IPS-11a (cell line): ENCODE measurements around the gene BDKRB2.

Source experiments
- H3K4me3 ChIP-seq: one replicate; pipeline ENCODE4 v1.5.1; 2013; ENCODE audit warnings: low read depth, low read length, control low read depth

BDKRB2 gene

DNA sequence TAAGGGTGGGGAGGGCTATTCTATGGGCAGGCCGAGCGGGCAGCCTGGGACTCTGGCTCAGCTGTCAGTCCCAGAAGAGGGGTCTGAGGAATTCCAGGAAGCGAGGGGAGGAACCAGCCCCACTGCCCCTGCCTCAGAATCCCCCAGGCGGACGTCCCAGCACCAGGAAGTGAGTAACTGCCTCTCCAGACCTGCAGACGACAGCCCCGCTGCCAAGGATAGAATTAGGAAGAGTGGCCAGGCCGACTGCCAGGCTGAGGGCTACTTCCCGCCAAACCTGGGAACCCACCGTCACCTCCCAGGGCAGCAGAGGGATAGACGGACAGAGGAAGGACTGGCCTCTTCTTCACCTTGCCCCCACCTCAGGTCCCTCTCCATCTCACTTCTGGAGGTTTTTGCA lies 6.7 kb upstream of the BDKRB2 start:
- H3K4me3 ChIP-seq, result no peak overlapping the region

- no peak overlapping the region for H3K4me3 ChIP-seq
Observed at GRCh38 chr14:96198430-96199130, 6.1 kb upstream of the BDKRB2 start.

DNA sequence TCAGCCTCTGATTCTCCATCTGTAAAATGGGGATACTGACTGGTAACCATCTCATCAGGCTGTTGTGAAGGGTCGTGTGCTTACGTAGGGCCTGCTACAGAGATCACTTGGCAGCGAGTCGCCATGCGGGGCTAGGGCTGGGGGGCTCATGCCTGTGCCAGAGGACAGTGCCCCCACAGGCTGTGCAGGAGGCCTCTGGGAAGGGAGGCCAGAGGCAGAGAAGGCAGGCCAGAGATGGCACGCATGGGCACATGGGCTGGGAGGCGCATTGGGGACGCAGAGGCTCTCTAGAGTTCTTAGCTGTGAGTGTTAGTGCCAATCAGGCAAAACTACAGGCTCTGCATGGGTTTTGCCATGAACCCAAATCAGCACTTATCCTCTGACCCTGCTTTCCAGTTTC lies 3.5 kb upstream of the BDKRB2 start:
- H3K4me3 ChIP-seq, result no peak overlapping the region

DNA sequence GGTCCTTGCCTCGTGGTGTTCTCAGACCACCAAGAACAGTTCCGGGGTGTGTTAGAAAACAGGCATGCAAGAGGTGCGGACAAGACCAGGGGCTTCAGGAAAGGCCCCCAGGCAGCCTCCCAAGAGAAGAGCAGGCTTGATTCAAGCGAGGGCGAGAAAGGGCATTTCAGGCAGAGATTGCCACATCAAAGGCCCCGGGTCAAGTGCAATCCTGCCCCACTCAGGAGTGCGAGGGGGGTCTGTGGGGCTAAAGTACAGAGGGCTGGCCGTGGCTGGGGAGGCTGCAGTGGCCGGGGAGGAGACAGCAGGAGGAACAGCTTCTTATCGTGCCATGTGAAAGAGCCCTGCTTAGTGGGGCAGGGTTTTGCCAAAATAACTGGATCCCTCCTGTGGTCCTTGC lies 2.7 kb upstream of the BDKRB2 start:
- H3K4me3 ChIP-seq, result no peak overlapping the region

GRCh38 chr14:96202441-96203094 lies 2.1 kb upstream of the BDKRB2 start:
- H3K4me3 ChIP-seq, result no peak overlapping the region

GRCh38 chr14:96203116-96203515 lies 1.5 kb upstream of the BDKRB2 start:
- no peak overlapping the region for H3K4me3 ChIP-seq

GRCh38 chr14:96203635-96204034 lies 1.0 kb upstream of the BDKRB2 start:
- no peak overlapping the region for H3K4me3 ChIP-seq

DNA sequence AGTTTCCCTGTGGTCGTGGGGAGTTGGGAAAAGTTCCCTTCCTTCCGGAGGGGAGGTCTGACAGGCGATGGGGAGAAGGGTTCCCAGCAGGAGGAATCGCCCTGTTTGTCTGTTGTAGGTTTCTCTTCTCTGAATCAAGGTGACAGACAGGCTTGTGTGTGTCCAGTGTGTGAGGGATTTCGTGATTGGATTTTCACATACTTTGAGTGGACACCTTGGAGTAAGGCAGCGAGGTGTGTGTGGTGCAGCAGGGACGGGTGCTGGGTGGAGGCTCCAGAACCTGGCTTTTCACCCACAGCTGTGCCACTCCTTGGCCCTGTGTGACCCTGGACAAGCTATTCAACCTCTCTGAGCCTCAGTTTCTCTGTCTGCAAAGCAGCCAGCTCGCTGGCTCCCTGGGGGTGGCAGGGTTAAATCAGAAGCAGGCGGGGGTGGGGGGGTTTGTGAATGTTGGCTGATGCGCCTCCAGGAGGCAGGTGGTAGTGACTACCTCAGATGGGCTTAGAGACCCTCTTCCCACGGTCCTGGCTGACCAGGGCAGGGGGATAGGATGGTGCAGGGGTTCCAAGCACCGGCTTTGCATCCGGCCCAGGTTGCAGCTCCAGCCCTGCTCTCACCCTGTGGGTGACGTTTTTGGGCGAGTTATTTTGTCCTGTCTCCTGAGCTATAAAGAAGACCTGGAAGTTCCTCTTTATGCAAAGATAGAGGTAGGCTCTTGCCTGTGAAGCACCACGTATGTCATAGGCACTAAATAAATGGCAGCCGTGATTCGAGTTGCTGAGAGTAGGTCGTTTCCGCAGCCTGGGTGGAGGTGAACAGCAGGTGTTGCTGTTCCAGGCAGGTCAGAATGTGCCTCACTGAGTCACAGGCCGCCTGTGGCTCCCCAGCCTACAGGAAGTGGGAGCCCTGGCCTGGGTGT lies 679 bp downstream of the BDKRB2 start:
- H3K4me3 ChIP-seq, result peak overlapping the region; percentile 28

DNA sequence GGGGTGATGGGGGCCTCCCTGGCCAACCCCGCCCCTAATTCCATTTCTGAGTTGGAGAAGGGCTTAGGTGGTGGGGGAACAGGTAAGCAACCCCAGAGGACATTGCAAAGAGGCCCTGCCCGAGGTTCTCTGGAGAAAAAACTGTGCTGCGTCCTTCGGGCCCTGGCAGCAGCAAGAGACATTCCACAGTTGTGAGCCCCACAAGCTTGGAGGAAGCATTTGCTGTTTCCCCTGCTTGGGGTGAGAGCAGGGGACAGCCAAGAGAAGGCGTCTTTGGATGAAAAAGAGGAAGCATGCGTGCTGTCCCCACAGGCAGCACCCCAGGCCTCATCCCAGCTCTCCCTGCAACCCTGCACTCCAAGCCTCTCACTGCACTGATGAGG lies 1.3 kb downstream of the BDKRB2 start:
- no peak overlapping the region for H3K4me3 ChIP-seq

- H3K4me3 ChIP-seq, result no peak overlapping the region
Observed at GRCh38 chr14:96206461-96206860, 1.8 kb downstream of the BDKRB2 start.

DNA sequence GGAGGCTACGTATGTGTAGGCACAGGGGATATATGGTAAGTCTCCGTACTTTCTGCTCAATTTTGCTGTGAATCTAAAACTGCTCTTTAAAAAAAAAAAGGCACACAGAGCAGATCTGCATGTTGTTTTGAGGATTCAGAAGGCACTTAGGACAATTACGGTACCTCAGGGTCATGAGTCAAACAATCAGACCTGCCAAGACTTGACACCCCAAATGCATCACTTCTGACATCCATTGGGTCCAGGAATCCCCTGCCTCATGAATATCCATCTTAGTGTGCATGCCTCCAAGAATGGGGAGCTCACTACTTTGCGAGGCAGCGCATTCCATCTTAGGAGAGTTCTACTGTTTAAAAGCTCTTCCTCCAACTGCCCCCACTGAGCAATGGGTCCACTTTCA lies 3.0 kb downstream of the BDKRB2 start:
- no peak overlapping the region for H3K4me3 ChIP-seq

DNA sequence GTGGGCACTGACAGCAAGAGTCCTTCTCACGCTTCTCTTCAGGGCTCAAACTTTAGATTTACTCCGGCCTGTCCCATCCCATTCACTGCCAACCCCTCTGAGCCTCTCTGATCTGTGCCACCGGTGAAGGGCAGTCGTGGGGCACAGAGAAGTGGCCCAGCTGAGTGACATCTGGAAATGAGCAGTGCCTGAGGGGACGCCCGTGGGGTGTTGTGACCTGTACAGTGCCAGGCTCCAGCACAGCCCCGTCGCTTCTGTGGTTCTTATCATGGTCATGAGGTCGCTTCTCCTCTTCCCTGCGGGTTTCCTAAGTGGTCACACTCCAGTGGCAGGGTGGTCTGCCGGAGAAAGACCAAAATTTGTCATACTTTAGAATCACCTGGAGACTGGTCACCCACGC lies 4.1 kb downstream of the BDKRB2 start:
- H3K4me3 ChIP-seq, result no peak overlapping the region

DNA sequence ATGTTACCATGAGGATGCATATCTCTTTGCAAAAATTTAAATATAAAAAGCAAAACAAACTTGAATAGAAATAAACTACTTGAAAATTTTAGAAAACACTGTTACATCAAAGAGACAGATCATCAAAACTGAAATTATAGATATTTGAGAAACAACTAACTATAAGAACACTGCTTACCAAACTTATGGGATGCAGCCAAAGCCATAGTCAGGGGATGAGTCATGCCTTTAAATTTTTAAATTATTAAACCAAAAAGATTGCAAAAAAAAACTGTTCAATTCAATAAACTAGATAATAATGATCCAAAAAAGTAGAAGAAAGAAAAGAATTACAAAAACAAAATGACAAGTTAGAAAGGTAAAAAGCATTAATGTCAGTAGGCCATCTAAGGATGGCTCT lies 7.5 kb downstream of the BDKRB2 start:
- no peak overlapping the region for H3K4me3 ChIP-seq

- no peak overlapping the region for H3K4me3 ChIP-seq
Observed at GRCh38 chr14:96212896-96213295, 8.3 kb downstream of the BDKRB2 start.

DNA sequence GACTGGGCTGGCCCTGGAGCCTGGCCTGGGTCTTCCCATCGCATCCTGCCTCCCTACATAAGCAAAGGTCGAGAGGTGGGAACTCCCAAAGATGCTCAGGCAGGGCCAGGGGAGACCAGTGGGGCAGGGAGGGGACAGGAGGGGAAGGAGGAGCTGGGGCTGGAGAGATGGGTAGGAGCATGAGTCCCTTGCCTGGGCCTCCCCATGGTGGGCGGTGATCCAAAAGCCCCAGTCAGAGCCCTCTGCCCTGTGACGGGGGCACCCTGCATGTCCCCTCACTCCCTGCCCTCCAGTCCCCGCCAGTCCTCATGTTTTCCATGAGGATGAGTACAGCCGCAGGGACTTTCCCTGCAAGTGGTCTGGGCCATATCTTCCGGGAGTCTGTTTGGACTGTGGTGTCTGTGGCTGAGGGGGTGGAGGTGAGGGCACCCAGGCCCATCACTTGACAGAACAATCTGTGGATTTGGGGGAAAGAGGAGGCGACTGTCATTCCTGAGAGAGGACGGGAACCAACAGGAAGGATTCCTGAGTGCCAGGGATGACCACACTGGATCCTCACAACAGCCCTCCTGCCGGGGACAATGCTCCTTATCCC lies 9.3 kb downstream of the BDKRB2 start:
- no peak overlapping the region for H3K4me3 ChIP-seq

- H3K4me3 ChIP-seq, result no peak overlapping the region
Observed at GRCh38 chr14:96214793-96215192, 10.2 kb downstream of the BDKRB2 start.

GRCh38 chr14:96215452-96216244 lies 11.0 kb downstream of the BDKRB2 start:
- no peak overlapping the region for H3K4me3 ChIP-seq

DNA sequence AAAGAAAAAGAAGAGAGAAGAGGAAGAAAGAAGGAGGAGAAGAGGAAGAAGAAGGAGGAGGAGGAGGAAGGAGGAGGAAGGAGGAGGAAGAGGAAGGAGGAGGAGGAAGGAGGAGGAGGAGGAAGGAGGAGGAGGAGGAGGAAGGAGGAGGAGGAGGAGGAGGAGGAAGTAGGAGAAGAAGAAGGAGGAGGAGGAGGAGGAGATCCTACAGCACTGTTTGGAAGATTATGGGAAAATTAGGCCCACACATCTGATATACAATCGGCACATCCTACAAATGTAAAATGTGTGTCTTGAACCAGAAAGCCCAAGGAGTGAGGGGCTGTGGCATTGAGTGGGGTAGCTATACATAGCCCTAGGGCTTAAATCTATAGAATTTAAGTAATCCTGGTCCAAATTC lies 12.0 kb downstream of the BDKRB2 start:
- H3K4me3 ChIP-seq, result no peak overlapping the region

DNA sequence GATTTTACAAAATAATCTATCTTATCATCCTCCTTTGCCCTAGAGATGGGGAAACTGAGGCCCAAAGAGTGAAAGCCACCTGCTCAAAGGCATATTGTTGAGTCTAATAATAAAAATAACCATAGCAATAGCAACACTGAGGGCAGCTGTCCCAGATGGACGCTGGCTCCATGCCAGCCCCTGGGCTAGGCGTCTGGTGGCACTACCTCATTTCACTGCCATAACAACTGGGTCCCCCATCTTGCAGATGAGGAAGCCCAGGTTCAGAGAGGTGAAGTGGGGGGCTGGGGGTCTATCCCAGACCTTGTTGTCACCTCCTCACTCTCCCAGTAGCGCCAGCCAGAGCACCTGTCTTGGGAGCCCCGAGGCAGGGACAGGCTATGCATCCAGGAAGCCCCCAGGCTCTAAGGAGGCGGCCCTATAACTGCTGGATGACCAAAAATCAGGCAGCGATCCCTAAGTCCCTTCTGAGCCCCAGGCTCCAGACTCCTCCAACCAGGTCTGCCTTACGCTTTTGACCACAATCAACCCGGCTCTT lies 12.8 kb downstream of the BDKRB2 start:
- no peak overlapping the region for H3K4me3 ChIP-seq

- no peak overlapping the region for H3K4me3 ChIP-seq
Observed at GRCh38 chr14:96221109-96221650, 16.5 kb downstream of the BDKRB2 start.
